Right atrium auricular region (tissue), 2 donors: Measurements from ENCODE around the gene CHKA. TPM values are rescaled to one million over a fixed set of nuclear protein-coding genes. Genes with fewer than 3 reads are reported as not detected.

ENCODE experiments used
- DNase-seq: peaks from one replicate; pipeline ENCODE4 v3.0.0-alpha.2; 2019; ENCODE audit warnings: low spot score
- H3K27ac ChIP-seq, 2 donors: fragments of 200-600 bp; sonication (generic); 1 replicate in 1 of 2; 2 replicates in 1 of 2; pipeline ENCODE4 v1.5.1; 2016 to 2019
- H3K27me3 ChIP-seq, 2 donors: fragments of 200-600 bp; sonication (generic); one replicate each; pipeline versions ENCODE4 v1.5.1 to v1.6.0; 2017 to 2019
- H3K36me3 ChIP-seq: fragments of 200-600 bp; sonication (generic); one replicate; pipeline ENCODE4 v1.5.1; 2016
- H3K4me1 ChIP-seq, 2 donors: fragments of 200-600 bp; sonication (generic); one replicate each; pipeline versions ENCODE4 v1.5.1 to v1.6.0; 2017 to 2019
- H3K4me3 ChIP-seq, 2 donors: fragments of 200-600 bp; sonication (generic); 1 replicate in 1 of 2; 2 replicates in 1 of 2; pipeline ENCODE4 v1.5.1; 2017 to 2019; ENCODE audit warnings: mild to moderate bottlenecking in 1 of 2, moderate library complexity in 1 of 2
- H3K9me3 ChIP-seq, 2 donors: fragments of 200-600 bp; sonication (generic); one replicate each; pipeline ENCODE4 v1.5.1; 2019
- CTCF ChIP-seq, 2 donors: fragments of 200-600 bp; sonication (generic); IDR thresholded peaks; one replicate each; pipeline ENCODE4 v1.5.1; 2019; ENCODE audit warnings: antibody characterized with exemption in 2 of 2
- total RNA-seq, 2 donors: library from RNA; depleted of rRNA; stranded (reverse); fragments of >200 nt; gene quantifications; one replicate each; pipeline ENCODE4 v1.1.0, GENCODE V29; 2016

CHKA gene
- total RNA-seq, 2 donors from 2014 or later, result 6.1 to 10.3 TPM

- DNase-seq, result no peak
- peaks cover 0 to 6% of the 10 kb centered on the region in 2 donors for H3K4me1 ChIP-seq
- H3K9me3 ChIP-seq, result no peaks in the 10 kb centered on the region
- no peaks in the 10 kb centered on the region for H3K27me3 ChIP-seq
- H3K27ac ChIP-seq, result no peak overlapping the region
- TF ChIP-seq CTCF (IDR thresholded peaks at IDR 0.05), result no peak
- H3K4me3 ChIP-seq, result no peak overlapping the region
- H3K36me3 ChIP-seq, result no peaks in the 10 kb centered on the region
Measured at GRCh38 chr11:68136866-68137265, 15.7 kb upstream of the CHKA start.

GRCh38 chr11:68135161-68135560 is 14.0 kb upstream of the CHKA start:
- H3K27ac ChIP-seq, result no peak overlapping the region
- H3K4me3 ChIP-seq, result no peak overlapping the region
- no peak for DNase-seq
- no peak for TF ChIP-seq CTCF (IDR thresholded peaks at IDR 0.05)
- no peaks in the 10 kb centered on the region for H3K27me3 ChIP-seq
- H3K4me1 ChIP-seq, result no peaks in the 10 kb centered on the region
- no peaks in the 10 kb centered on the region for H3K36me3 ChIP-seq
- no peaks in the 10 kb centered on the region for H3K9me3 ChIP-seq

- no peaks in the 10 kb centered on the region for H3K36me3 ChIP-seq
- no peaks in the 10 kb centered on the region for H3K27me3 ChIP-seq
- no peak overlapping the region for H3K27ac ChIP-seq
- H3K9me3 ChIP-seq, result no peaks in the 10 kb centered on the region
- H3K4me1 ChIP-seq, result peaks cover 0 to 6% of the 10 kb centered on the region in 2 donors
- no peak for TF ChIP-seq CTCF (IDR thresholded peaks at IDR 0.05)
- H3K4me3 ChIP-seq, result no peak overlapping the region
- no peak for DNase-seq
Measured at GRCh38 chr11:68133761-68134160, 12.6 kb upstream of the CHKA start.

- no peaks in the 10 kb centered on the region for H3K36me3 ChIP-seq
- no peak overlapping the region for H3K4me3 ChIP-seq
Measured at GRCh38 chr11:68130121-68130520, 8.9 kb upstream of the CHKA start.

GRCh38 chr11:68128682-68129327 is 7.6 kb upstream of the CHKA start:
- Histone ChIP-seq H3K4me3 (peak overlapping the region; percentile 52 to 63), H3K27ac (peak overlapping the region; percentile 81 to 87), H3K9me3 (no peaks in the 10 kb centered on the region), H3K36me3 (no peaks in the 10 kb centered on the region), H3K27me3 (no peaks in the 10 kb centered on the region), H3K4me1 (peaks cover 0 to 22% of the 10 kb centered on the region in 2 donors)
- no peak for TF ChIP-seq CTCF (IDR thresholded peaks at IDR 0.05)
- DNase-seq, result no peak

More at GRCh38 chr11:68130121-68130520, 8.9 kb upstream of the CHKA start:
- DNase-seq, result no peak
- H3K4me1 ChIP-seq, result peaks cover 0 to 22% of the 10 kb centered on the region in 2 donors
- TF ChIP-seq CTCF (IDR thresholded peaks at IDR 0.05), result no peak
- no peaks in the 10 kb centered on the region for H3K27me3 ChIP-seq
- H3K9me3 ChIP-seq, result no peaks in the 10 kb centered on the region
- no peak overlapping the region for H3K27ac ChIP-seq
